ENCODE measurements around the gene GPR89A.
"Not testable (repeated sequence)": the region's sequence is repeated elsewhere in the genome, so short reads cannot be mapped to it uniquely, and the experiment has no call there.

Gene GPR89A

DNA sequence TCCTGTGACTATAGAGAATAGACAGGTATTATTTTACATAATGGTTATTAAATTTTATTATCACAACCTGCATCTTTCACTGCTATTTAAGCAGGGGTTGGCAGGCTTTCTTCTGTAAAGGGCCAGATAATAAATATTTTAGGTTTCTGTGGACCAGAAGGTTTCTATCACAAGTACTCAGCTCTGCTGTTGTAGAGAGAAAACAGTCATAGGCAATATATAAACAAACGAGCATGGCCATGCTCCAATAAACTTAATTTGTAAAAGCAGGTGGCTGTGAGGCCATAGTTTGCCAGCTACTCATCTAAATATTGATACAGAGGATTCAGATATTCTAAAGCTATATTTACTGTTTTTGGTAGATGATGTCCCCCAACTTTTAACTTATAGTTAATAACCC, 12.3 kb downstream of the GPR89A start:
- H3K9me3 ChIP-seq (ENCODE audit: control insufficient read depth, insufficient read depth, low read depth, low read length); H3K4me3 ChIP-seq (ENCODE audit: low read depth, low read length); H3K27me3 ChIP-seq (ENCODE audit: control insufficient read depth, insufficient read depth, low read length); H3K27ac ChIP-seq (ENCODE audit: low read depth, low read length); H3K4me1 ChIP-seq (ENCODE audit: control insufficient read depth, insufficient read depth, low read length); H3K36me3 ChIP-seq (ENCODE audit: control insufficient read depth, insufficient read depth, low read length); H3K9ac ChIP-seq (ENCODE audit: low read length): not testable (repeated sequence)

DNA sequence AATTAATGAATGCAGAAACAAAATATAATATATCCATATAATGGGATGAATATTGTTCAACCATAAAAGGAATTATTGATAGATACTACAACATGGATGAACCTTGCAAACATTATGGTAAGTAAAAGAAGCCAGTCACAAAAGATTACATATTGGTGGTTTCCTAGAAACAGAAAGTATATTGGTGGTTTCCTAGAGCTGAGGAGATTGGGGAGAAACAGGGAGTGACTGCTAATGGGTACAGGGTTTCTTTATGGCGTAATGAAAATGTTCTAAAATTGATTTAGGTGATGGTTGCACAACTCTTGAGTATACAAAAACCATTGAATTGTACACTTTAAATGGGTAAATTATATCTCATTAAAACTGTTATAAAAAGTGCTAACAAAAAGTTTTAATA, 14.4 kb downstream of the GPR89A start:
- not testable (repeated sequence) for H3K4me1 ChIP-seq (ENCODE audit: control insufficient read depth, insufficient read depth, low read length); H3K36me3 ChIP-seq (ENCODE audit: control insufficient read depth, insufficient read depth, low read length); H3K27ac ChIP-seq (ENCODE audit: low read depth, low read length); H3K9ac ChIP-seq (ENCODE audit: low read length); H3K4me3 ChIP-seq (ENCODE audit: low read depth, low read length); H3K27me3 ChIP-seq (ENCODE audit: control insufficient read depth, insufficient read depth, low read length); H3K9me3 ChIP-seq (ENCODE audit: control insufficient read depth, insufficient read depth, low read depth, low read length)

DNA sequence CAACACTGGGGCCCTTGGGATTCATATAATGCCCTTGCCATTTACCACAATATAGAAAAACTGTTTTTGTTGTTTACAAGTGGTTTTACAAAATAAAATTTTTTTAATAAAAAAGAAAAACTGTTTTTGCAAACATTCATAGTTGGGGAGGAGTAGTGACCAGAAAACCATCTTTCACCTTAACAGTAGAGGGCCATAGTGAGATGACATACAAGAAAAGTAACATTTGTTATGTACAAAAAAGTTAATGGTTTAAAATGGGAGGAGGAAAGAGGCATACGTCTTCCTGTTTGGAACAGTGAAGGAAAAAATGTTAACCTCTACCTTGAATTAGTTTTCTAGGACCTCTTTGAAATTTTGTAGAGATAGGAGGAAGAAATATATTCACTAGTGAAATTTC, 28.4 kb downstream of the GPR89A start:
- H3K36me3 ChIP-seq (ENCODE audit: control insufficient read depth, insufficient read depth, low read length); H3K9ac ChIP-seq (ENCODE audit: low read length); H3K4me3 ChIP-seq (ENCODE audit: low read depth, low read length); H3K9me3 ChIP-seq (ENCODE audit: control insufficient read depth, insufficient read depth, low read depth, low read length); H3K4me1 ChIP-seq (ENCODE audit: control insufficient read depth, insufficient read depth, low read length); H3K27me3 ChIP-seq (ENCODE audit: control insufficient read depth, insufficient read depth, low read length); H3K27ac ChIP-seq (ENCODE audit: low read depth, low read length): not testable (repeated sequence)

DNA sequence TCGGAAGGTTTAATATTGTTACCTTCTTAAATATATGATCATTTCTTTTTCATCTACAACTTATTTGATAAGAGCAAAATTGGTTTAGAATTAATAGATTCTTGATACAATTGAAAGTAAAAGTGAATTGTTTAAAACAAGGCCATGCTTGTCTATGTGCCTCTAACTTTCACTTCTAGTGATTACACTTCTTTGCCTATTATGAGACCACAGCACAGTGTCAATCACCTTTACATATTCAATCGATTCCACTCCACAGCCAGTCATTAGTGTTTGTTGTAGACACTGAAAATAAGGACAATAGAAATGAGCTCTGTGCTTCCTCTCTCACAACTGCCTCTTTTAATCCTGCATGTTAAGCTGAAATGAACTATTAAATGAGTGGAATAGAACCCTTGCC, 34.1 kb downstream of the GPR89A start:
- not testable (repeated sequence) for H3K4me1 ChIP-seq (ENCODE audit: control insufficient read depth, insufficient read depth, low read length); H3K4me3 ChIP-seq (ENCODE audit: low read depth, low read length); H3K36me3 ChIP-seq (ENCODE audit: control insufficient read depth, insufficient read depth, low read length); H3K9me3 ChIP-seq (ENCODE audit: control insufficient read depth, insufficient read depth, low read depth, low read length); H3K27ac ChIP-seq (ENCODE audit: low read depth, low read length); H3K27me3 ChIP-seq (ENCODE audit: control insufficient read depth, insufficient read depth, low read length); H3K9ac ChIP-seq (ENCODE audit: low read length)

DNA sequence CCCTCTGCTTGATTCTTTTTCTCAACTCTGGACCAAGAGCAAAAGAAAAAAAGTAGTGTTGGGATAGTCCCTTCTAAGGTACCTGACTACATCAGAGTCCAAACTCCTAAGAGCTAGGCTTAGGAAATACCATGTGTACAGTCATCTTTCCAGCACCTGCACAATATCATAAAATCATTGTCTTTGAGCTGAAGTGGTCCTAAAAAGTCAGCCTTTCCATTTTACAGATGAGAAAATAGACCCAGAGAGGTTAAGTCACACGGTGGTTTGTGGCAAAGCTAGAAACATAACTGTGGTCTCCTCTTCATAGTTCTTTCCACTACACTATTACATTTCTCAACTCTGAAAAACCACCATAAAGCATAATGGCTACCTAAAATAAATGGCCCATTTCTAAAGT, 36.2 kb downstream of the GPR89A start:
- H3K9me3 ChIP-seq (ENCODE audit: control insufficient read depth, insufficient read depth, low read depth, low read length); H3K9ac ChIP-seq (ENCODE audit: low read length); H3K4me3 ChIP-seq (ENCODE audit: low read depth, low read length); H3K4me1 ChIP-seq (ENCODE audit: control insufficient read depth, insufficient read depth, low read length); H3K27ac ChIP-seq (ENCODE audit: low read depth, low read length); H3K27me3 ChIP-seq (ENCODE audit: control insufficient read depth, insufficient read depth, low read length); H3K36me3 ChIP-seq (ENCODE audit: control insufficient read depth, insufficient read depth, low read length): not testable (repeated sequence)

DNA sequence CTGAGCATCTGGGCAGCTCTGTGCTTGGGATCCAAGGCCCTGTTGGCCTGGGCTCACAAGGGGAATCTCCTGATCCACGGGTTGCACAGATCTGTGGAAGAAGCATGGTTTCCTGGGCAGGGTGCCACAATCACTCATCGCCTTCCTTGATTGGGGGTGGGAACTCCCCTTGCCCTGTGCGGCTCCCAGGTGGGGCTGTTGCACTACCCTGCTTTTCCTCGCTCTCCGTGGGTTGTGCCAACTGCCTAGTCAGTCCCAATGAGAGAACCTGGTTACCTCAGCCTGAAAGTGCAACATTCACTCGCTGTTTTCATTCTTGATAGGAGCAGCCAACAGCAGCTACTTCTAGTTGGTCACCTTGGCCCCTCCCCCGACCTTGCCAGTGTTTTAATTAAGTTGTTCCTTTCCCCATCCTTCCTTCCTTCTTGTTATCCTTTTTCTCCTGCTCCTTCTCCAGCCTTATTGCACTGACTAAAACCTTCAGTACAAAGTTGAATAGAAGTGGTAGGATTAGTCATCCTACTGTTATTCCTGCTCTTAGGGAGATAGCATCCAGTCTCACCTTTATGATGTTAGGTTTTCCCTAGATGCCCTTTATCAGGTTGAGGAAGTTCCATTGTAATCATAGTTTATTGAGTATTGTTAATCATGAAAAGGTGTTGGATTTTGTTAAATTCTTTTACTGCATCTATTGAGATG, 48.6 kb downstream of the GPR89A start:
- H3K4me3 ChIP-seq (ENCODE audit: low read depth, low read length); H3K9me3 ChIP-seq (ENCODE audit: control insufficient read depth, insufficient read depth, low read depth, low read length); H3K4me1 ChIP-seq (ENCODE audit: control insufficient read depth, insufficient read depth, low read length); H3K27me3 ChIP-seq (ENCODE audit: control insufficient read depth, insufficient read depth, low read length); H3K36me3 ChIP-seq (ENCODE audit: control insufficient read depth, insufficient read depth, low read length); H3K27ac ChIP-seq (ENCODE audit: low read depth, low read length); H3K9ac ChIP-seq (ENCODE audit: low read length): not testable (repeated sequence)

GRCh38 chr1:145662502-145662901, 54.7 kb downstream of the GPR89A start:
- not testable (repeated sequence) for H3K27ac ChIP-seq (ENCODE audit: low read depth, low read length); H3K27me3 ChIP-seq (ENCODE audit: control insufficient read depth, insufficient read depth, low read length); H3K9me3 ChIP-seq (ENCODE audit: control insufficient read depth, insufficient read depth, low read depth, low read length); H3K9ac ChIP-seq (ENCODE audit: low read length); H3K36me3 ChIP-seq (ENCODE audit: control insufficient read depth, insufficient read depth, low read length); H3K4me3 ChIP-seq (ENCODE audit: low read depth, low read length); H3K4me1 ChIP-seq (ENCODE audit: control insufficient read depth, insufficient read depth, low read length)

DNA sequence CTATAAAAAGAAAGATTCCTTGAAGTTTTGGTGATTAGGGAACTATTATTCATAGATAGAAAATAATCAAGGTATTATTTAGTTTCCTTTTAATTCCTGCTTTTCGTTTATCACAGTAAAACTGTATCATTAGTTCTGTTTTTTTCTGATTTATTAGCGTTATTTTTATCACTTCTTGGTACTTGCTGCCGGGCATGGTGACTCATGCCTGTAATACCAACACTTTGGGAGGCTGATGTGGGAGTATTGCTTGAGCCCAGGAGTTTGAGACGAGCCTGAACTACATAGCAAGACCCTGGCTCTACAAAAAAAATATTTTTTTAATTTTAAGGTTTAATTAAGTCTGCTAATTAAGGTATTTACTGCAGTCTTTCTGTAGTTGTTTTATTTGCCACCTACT, 57.2 kb downstream of the GPR89A start:
- H3K27me3 ChIP-seq (ENCODE audit: control insufficient read depth, insufficient read depth, low read length); H3K9ac ChIP-seq (ENCODE audit: low read length); H3K9me3 ChIP-seq (ENCODE audit: control insufficient read depth, insufficient read depth, low read depth, low read length); H3K36me3 ChIP-seq (ENCODE audit: control insufficient read depth, insufficient read depth, low read length); H3K4me3 ChIP-seq (ENCODE audit: low read depth, low read length); H3K4me1 ChIP-seq (ENCODE audit: control insufficient read depth, insufficient read depth, low read length); H3K27ac ChIP-seq (ENCODE audit: low read depth, low read length): not testable (repeated sequence)

DNA sequence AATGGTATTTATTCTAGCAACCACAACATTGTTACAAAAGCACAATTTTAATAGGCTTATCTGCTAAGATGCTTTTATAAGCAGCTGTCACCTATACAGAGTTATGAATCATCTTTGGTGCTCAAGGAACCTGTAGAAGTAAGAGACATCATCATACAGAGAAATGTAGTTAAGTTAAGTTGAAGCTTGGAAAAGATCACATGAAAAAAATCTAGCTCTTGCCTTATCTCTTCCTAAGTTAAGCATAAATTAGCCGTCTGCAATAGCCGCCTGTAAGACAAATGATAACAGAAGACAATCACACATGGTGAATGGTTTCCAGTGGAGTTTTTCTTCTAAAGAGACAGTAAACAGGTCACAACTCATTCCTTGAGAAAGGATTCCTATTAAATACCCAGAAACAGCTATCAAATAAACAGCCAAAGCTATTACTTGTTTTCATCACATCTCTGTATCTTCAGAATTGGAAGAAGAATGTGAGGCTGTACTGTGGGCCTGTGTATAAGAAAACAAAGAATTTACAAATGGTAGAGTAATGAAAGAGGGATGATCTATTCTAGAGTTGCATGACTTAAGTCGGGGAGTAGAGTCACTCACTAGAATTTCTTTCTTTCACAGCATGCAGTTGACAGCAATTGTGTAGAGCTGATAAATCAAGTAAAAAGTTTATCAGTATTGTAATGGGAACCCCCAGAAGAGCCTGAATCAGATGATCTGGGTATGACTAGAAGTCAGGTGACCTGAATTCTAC, 63.4 kb downstream of the GPR89A start:
- not testable (repeated sequence) for H3K36me3 ChIP-seq (ENCODE audit: control insufficient read depth, insufficient read depth, low read length); H3K9me3 ChIP-seq (ENCODE audit: control insufficient read depth, insufficient read depth, low read depth, low read length); H3K27me3 ChIP-seq (ENCODE audit: control insufficient read depth, insufficient read depth, low read length); H3K4me3 ChIP-seq (ENCODE audit: low read depth, low read length); H3K9ac ChIP-seq (ENCODE audit: low read length); H3K4me1 ChIP-seq (ENCODE audit: control insufficient read depth, insufficient read depth, low read length); H3K27ac ChIP-seq (ENCODE audit: low read depth, low read length)

- not testable (repeated sequence) for H3K27me3 ChIP-seq (ENCODE audit: control insufficient read depth, insufficient read depth, low read length); H3K27ac ChIP-seq (ENCODE audit: low read depth, low read length); H3K4me1 ChIP-seq (ENCODE audit: control insufficient read depth, insufficient read depth, low read length); H3K9ac ChIP-seq (ENCODE audit: low read length); H3K9me3 ChIP-seq (ENCODE audit: control insufficient read depth, insufficient read depth, low read depth, low read length); H3K4me3 ChIP-seq (ENCODE audit: low read depth, low read length); H3K36me3 ChIP-seq (ENCODE audit: control insufficient read depth, insufficient read depth, low read length)
Observed at GRCh38 chr1:145673217-145673616, 65.4 kb downstream of the GPR89A start.

GRCh38 chr1:145684858-145685257, 77.1 kb downstream of the GPR89A start:
- not testable (repeated sequence) for H3K4me3 ChIP-seq (ENCODE audit: low read depth, low read length); H3K9ac ChIP-seq (ENCODE audit: low read length); H3K9me3 ChIP-seq (ENCODE audit: control insufficient read depth, insufficient read depth, low read depth, low read length)

More at GRCh38 chr1:145684858-145685257, 77.1 kb downstream of the GPR89A start:
- not testable (repeated sequence) for H3K4me1 ChIP-seq (ENCODE audit: control insufficient read depth, insufficient read depth, low read length); H3K27me3 ChIP-seq (ENCODE audit: control insufficient read depth, insufficient read depth, low read length); H3K36me3 ChIP-seq (ENCODE audit: control insufficient read depth, insufficient read depth, low read length); H3K27ac ChIP-seq (ENCODE audit: low read depth, low read length)

All from HUES6 (cell line).